ENCODE data around the gene ZNF488. TPM values are rescaled to one million over a fixed set of nuclear protein-coding genes. Genes with fewer than 3 reads are reported as not detected.
"Not testable (repeated sequence)": the region's sequence is repeated elsewhere in the genome, so short reads cannot be mapped to it uniquely, and the experiment has no call there.

ZNF488 gene, protein sequence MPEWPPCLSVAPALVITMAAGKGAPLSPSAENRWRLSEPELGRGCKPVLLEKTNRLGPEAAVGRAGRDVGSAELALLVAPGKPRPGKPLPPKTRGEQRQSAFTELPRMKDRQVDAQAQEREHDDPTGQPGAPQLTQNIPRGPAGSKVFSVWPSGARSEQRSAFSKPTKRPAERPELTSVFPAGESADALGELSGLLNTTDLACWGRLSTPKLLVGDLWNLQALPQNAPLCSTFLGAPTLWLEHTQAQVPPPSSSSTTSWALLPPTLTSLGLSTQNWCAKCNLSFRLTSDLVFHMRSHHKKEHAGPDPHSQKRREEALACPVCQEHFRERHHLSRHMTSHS
- polyA plus RNA-seq (ENCODE audit: insufficient read depth in 1 of 5, insufficient read length in 5 of 5, low replicate concordance in 1 of 5), result 1 to 10 TPM; 1.5 to 2.3 (median 2.0) TPM
- long read RNA-seq, donor 1, partial matches to known transcripts, result 0 of 1 reads
- long read RNA-seq, donor 1, other reads (novel, unspliced or antisense), result 0 of 1 reads
- long read RNA-seq, donor 2, partial matches to known transcripts, result 0 of 4 reads
- long read RNA-seq, donor 2, other reads (novel, unspliced or antisense), result 0 of 4 reads
- long read RNA-seq, donor 3, result 0 reads
- long read RNA-seq, donor 4, partial matches to known transcripts, result 0 of 3 reads
- long read RNA-seq, donor 4, other reads (novel, unspliced or antisense), result 0 of 3 reads
- long read RNA-seq, donor 5, partial matches to known transcripts, result 0 of 1 reads
- long read RNA-seq, donor 5, other reads (novel, unspliced or antisense), result 0 of 1 reads
- long read RNA-seq, donor 6, result 0 reads
- long read RNA-seq, donor 7, partial matches to known transcripts, result 0 of 1 reads
- long read RNA-seq, donor 7, other reads (novel, unspliced or antisense), result 0 of 1 reads
- long read RNA-seq, donor 8, result 0 reads

DNA sequence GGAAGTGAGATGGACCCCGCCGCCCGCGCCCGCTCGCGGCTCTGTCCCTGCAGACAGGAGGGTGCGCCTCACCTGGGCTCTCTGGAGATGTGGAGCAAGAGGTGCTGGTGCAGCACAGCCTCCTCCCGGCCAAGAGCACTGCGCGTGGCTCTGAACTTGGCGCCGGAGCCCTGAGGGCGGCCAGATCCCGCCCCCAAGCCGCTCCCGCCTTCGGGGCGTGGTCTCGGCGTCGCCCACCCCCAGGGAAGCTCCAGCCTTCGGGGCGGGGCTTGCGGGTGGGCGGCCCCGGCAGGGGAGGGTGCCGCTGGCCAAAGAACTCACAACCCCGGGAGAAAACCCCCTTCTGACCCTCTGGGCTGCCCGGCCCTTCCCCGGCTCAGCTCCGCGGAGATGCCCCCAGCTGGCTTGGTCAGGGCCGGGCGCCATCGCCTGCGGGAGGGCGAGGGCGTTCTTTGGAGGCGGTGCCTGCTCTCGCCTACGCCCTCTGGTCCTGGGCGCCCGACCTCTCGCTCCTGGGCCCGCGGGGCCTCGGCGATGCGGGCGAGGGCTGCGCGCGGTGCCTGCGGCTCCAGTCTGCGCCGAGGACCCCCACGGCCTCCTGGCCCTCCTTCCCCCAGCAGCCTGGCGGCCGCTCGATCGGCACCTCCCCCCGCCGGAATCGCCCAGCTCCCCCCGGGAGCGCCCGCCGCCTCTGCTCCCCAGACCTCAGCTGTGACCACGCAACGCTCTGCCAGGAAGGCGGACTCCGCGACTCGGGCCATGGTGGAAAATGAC lies at the start of gene ZNF488:
TSS of gene ZNF488 (minus strand) at position 146 of the 774 bp plus-strand sequence. CDS start 15,464 bp downstream, outside the sequence.
- peak; percentile 85 to 88 for DNase-seq

DNA sequence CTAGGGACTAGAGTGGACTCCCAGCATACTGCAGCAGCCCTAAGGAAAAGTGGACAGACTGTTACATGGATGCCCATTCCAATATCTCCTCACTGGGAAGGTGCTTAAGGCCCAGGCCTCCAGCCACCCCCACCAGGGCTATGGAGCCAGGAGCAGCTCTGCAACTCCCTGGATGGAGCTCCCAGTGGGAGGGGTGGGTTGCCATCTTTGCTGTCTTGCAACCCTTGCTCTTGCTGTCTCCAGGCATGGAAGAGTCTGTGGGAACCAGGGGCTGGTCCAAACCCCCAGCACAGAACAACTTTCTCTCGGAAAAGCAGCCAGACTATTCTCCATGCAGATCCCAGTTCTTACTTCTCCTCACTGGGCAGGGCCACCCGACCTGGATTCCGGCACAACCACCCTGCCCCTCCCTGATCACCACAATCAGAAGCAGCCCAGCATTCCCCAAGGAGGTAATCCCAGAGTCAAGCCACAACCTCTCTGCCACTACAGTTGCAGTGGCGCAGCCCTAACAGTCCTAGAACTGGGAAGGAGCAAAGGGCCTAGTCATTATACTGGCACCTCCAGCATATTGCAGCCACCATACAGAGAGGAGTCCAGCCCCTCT lies 41.8 kb upstream of the ZNF488 start:
- DNase-seq, result no peak

DNA sequence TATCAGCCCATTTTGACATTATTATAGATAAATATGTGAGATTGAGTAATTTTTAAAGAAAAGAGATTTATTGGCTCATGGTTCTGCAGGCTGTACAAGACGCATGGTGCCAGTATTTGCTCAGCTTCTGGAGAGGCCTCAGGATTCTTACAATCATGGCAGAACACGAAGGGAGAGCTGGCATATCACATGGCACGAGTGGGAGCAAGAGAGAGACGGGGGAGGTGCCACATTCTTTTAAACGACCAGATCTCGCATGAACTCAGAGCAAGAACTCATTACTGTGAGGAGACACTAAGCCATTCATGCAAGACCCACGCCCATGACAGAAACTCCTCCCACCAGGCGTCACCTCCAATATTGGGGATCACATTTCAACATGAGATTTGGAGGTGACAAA lies 40.1 kb upstream of the ZNF488 start:
- DNase-seq, result no peak

DNA sequence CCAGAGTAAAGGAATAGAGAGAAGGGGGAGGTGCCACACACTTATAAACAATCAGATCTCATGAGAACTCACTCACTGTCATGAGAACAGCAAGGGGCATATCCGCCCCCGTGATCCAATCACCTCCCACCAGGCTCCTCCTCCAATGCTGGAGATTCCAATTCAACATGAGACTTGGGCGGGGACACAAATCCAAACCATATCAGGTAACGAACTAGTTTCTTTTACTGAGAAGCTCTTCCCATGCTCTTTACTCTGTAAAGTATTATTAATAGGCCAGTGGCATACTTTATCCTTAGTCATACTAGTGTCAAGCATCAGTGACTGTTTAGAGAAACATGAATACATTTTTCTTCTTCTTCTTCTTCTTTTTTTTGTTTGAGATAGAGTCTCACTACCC lies 39.4 kb upstream of the ZNF488 start:
- no peak for DNase-seq

DNA sequence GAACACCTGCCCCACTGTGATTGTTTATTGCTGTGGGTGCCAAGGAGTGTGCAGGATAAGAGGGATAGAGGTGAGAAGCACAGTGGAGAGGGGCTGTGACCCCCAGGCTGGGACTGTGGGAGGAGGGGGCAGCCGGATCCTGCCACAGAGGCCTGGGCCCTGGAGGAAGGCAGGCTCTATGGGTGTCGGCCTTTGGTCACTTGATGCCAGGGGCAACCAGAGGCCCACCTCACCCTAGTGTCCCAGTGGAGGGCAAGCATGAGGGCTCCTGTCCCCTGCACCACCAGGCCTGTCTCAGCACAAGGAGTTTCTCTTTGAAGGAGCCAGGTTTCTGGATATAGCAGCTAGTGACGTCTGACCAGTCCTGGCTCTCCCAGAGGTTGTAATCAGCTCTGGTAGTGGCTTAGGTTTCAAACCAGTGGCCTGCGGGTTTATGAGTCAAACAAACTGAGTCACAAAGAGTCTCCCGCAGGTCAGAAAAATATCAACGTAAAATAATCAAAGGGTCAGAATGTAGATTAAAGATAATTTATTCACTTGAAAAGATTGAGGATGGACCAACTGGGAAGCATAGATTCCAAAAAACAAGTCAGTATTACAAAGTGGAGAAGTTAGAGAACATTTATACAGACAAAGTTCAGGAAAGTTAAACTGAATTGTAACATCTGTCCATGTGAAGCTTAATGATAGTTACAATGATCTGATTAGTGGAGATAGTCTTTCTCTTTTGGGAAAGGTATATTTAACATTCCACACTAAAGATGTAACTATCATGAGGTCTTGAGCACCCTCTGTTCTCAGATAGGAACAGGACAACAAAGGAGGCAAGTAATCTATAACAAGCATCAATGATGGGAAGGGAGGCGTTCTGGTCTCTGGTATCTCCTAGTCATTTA lies 37.2 kb upstream of the ZNF488 start:
- DNase-seq, result no peak

DNA sequence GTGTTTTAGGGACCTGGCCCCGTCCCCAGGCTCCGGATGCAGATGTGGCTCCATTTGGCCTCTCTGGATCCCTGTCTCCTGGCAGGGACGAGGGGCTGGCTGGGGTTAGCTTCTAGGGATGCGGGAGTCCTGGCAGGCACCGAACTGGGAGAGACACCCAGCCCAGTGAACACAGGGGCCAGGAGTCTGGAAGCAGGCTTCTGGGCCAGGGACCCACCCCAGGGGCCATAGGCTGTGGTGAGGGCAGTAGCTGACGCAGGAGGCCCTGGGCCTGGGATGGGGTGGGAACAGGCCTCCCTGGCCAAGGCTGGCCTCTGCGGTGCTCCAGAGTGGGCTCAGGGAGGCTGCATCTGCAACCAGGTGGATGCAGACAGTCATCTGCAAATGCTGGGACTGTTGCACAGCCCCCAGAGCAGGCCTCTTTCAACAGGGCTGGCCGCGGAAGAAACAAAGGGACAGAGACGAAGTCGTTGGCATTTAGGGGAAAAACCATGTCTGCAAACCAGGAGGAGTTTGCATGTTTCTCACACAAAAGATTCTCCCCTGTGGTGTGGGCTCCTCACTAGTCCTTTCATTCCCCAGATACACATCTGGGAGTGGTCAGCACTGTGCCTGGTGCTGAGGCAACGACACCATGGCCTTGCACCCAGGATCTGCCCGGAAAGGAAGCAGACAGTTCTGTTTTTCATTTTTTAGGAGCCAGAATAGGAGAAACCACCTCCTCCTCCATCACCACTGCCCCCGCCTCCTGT lies 36.4 kb upstream of the ZNF488 start:
- no peak for DNase-seq

DNA sequence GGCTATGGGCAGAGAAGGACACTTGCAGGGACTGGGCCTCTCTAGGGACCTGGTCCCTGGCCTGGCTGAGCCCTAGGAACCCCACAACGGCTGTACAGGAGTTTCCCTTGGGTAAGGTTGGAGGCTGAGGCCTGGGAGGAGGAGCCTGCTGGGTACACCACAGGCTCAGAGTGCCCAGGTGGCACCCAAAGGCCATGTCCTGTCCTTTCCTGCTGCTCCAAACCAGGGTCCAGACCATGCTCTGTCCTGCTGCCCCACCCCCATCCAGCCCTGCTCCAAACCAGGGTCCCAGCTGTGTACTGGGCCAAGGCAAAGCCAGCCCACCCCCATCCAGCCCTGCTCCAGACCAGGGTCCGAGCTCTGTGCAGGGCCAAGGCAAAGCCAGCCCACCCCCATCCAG lies 35.3 kb upstream of the ZNF488 start:
- DNase-seq, result no peak

DNA sequence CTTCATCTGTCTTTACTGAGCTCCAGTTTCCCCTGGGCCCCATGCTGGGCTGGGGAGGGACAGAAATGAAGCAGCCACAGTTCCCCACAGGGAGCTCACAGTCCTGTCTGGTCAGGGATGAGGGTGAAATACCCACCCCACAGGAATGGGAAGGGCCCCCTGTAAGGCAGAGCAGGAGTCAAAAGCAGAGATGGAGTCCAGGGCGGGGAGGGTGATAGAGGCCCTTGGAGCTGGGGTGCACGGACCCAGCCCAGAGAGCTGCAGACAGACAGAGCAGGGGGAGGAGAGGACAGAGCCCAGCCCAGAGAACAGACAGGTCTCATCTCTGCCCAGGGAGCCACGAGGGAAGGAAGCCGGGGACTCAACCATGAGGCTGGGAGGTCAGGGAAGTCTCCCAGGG lies 34.9 kb upstream of the ZNF488 start:
- DNase-seq, result no peak

DNA sequence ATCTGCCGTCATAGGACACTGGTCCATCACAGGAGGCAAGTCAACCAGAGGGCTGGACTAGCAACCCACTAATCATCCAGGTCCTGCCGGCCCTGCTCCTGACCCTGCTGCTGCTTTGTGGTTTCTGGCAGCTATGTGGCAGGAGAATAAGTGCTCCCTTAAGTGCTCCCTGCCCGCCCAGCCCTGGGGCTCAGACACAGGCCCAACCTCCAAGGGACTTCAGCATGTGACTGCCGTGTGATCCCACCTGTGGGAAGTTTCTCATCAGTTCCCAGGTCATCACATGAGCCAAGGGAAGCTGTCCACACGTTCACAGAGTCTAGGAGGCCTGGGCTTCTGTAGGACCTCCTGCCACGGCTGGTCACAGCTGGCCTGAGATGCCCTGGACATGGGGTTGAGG lies 34.2 kb upstream of the ZNF488 start:
- DNase-seq, result no peak

DNA sequence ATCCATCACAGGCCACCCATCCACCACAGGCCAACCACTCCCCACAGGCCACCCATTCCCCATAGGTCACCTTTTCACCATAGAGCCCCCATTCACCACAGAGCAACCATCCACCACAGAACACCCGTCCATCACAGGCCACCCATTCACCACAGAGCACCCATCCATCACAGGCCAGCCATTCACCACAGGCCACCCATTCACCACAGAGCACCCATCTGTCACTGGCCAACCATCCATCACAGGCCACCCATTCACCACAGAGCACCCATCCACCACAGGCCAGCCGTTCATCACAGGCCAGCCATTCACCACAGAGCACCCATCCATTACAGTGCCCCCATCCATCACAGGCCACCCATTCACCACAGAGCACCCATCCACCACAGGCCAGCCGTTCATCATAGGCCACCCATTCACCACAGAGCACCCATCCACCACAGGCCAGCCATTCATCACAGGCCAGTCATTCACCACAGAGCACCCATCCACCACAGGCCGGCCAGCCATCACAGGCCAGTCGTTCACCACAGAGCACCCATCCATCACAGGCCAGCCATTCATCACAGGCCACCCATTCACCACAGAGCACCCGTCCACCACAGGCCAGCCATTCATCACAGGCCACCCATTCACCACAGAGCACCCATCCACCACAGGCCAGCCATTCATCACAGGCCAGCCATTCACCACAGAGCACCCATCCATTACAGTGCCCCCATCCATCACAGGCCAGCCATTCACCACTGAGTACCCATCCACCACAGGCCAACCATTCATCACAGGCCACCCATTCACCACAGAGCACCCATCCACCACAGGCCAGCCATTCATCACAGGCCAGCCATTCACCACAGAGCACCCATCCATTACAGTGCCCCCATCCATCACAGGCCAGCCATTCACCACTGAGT lies 32.5 kb upstream of the ZNF488 start:
- not testable (repeated sequence) for DNase-seq

DNA sequence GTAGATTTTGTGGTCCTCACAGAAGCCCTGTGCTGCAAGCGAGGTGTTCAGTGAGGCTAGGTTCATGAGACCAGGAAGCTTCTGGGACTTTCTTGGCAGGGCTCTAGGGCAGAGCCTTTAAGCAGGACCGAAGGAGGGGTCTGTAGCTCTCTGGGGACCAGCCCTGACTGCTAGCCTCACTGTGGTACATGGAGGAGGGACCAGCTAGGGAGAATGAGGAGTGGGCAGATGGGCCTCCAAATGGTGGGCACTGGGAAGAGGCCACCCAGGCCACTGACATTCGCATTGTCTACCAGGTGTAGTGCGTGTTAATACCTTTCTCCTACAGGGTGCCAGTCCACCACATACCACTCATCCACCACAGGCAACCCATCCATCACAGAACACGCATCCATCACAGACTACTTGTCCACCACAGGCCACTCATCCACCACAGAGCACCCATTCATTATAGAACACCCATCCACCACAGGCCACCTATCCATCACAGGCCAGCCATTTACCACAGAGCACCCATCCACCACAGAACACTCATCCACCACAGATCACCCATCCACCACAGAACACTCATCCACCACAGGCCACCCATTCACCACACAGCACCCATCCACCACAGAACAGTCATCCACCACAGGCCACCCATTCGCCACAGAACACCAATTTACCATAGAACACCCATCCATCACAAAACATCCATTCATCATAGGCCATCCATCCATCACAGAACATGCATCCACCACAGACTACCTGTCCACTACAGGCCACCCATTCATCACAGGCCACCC lies 31.6 kb upstream of the ZNF488 start:
- DNase-seq, result no peak

DNA sequence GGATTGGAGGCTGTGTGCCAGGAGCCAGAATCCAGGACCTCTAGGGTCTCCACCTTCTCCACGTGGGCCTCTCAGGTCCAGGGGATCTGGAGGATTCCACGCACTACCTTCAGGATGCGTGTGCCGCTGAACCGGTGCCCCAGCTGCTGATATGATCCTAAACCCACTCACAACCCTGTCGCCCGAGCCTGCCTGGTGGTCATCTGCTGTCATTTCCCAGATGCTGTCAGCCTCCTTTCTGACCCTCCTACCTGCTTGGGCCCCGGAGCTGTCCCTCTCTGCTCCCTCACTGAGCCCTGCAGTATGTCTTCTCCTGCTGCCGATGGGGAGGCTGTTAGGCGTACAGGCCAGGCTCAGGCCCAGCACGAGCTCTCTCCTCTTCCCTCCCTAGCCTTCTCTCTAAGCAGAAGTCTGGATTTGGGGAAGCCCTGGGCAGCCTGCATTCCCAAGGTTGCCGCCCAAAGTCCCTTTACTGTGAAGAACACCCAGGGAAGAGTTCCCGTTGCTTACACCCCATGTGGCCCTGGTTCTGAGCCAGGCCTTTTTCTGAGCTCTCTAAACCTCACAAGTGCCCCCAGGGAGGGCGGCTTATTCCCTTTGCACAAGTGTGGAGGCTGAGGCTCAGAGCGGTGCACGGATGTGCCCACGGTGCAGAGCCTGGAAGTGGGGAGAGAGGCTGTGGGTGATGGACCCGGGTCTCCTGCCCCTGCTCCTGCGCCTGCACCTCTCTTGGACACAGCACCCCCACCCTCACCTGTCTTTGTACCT lies 30.8 kb upstream of the ZNF488 start:
- DNase-seq, result no peak

DNA sequence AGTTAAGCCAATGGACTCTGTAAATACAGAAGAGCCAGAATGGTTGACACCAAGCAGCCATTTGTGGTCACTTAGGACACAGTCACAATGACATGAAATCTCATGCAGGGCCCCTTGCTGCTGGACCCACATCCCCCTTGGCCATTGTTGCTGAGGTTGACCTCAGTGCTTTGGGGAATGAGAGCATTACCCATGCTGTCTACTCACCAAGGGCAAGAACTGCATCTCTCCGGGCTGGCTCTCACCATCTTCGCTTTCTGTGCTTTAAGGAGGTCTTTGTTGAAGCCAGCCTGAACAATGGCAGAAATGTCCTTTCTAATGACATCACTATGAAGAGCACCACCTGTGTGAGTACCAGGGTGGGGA lies 30.1 kb upstream of the ZNF488 start:
- no peak for DNase-seq

DNA sequence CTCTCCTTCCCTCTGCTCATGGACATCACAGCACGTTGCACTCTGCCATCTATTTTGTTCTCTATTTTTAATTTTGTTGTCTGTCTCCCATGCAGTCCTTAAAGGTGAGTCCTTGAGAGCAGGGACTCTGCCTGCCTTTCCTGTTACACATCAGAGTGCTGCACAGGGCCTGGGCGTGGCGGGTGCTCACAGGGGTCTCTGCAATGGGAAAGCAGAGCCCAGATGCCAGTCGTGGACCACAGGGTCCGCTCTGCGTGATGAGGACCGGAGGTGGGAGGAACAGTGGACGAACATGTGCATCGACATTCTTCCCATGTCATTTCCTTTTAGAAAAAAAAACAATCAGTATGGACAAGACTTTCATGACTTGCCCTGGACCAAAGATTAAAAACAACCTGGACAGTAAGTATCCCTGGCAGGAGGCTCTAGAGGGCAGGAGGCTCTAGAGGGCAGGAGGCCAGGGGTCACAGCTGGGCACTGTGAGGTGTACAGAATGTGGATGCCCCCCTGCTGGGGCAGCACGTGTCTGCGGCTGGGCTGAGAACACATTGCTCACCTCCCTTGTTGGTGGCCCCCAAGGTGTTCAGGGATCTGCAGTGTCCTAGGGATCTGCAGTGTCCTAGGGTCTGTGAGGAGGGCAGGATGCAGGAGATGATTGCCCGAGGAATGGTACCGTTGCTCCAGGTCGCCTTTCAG lies 29.6 kb upstream of the ZNF488 start:
- no peak for DNase-seq

DNA sequence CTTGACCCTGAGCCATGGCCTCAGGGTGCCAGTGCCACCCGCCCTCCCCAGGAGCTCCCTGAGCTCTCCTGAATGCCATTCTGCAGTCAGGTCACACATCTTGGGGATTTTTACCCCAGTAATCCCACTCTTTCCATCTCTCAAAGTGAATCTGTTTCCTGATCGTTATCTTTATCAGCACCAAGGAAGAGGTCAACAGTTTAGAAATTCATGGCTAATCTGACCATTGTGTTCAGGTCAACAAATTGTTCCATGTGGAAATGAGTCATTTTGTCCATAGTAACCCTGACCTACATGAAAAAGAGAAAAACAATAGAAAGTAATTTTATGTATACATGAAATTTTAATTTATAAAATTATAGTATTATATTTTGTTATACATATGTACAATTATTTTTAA lies 28.8 kb upstream of the ZNF488 start:
- no peak for DNase-seq

DNA sequence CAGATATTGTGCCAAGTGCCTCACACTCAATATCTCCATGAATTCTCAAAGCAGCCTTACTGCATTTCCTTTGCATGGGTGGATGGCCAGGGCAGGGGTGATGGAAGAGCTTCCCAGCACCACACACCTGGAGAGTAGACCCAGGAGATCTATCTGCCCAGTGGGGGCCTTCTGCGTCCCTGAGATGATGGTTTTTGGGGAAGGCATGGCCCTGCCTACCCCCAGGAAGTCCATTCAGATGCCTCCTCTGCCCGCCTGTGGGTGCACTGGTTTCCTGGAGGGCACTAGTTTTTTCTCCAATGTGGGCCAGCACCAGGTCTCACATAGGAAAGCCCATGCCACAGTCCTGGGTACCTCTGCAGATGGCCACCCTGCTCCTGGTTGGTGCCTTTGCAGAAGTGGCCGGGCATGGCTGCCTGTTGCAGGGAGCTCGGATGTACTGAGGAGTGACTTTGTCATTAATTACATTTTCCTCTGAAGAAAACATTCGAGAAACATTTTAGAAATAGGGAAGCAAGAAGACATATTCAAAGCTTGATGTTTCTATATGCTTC lies 28.2 kb upstream of the ZNF488 start:
- DNase-seq, result no peak
